ENCODE results near the gene ACVR2A. TPM values are rescaled to one million over a fixed set of nuclear protein-coding genes. Genes with fewer than 3 reads are reported as not detected.

The ACVR2A gene
- total and polyA plus RNA-seq, 9 of the 15 experiments (the other 6 are each of a cell fraction or from before 2014, with no cell fraction given): 1.2 to 3.9 (median 2.4) TPM

DNA sequence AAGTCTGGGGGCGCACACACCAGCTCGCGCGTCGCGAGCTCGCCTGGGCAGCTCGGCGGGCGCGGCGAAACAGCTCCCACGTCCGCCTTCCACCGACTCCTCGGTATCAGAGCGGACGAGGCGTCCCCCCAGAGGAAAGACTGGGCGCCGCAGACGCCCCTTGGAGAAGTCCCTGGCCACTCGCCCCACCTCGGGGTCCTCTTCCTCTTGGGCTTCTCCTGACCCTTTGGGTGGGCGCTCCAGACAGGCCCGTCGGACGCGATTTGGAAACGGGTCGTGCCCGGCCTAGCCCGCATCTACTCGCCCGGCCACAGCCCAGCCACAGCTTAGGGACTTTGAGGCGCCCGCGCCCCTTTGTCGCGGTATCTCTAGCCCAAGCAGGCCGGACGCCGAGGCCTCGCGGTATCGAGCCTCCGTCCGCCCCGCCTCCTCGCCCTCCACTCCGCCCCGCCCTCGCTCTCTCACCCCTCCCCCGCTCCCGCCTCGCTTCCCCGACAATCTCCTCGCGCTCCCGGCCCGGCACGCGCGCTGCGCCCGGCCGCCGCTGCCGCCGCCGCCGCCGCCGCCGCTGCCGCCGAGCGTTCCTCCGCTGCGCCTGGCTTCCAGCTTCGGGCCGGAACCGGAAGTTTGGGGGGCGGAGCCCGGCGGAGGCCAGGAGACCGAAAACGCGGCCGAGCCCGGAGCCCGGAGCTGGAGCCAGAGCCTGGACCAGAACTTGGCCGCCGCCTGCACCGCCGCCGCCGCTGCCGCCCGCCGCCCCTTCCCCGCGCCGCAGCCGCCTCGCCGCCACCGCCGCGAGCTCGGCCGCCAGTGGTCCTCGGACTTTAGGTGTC lies 749 bp upstream of the ACVR2A start (continued):
- TF ChIP-seq, protein P1, sequence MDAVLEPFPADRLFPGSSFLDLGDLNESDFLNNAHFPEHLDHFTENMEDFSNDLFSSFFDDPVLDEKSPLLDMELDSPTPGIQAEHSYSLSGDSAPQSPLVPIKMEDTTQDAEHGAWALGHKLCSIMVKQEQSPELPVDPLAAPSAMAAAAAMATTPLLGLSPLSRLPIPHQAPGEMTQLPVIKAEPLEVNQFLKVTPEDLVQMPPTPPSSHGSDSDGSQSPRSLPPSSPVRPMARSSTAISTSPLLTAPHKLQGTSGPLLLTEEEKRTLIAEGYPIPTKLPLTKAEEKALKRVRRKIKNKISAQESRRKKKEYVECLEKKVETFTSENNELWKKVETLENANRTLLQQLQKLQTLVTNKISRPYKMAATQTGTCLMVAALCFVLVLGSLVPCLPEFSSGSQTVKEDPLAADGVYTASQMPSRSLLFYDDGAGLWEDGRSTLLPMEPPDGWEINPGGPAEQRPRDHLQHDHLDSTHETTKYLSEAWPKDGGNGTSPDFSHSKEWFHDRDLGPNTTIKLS (IDR thresholded peaks at IDR 0.05; ENCODE audit: borderline replicate concordance, low read depth): 0 out of 2 replicates have a peak, but pooled peaks have one; percentile 19
- TF ChIP-seq, protein P2, sequence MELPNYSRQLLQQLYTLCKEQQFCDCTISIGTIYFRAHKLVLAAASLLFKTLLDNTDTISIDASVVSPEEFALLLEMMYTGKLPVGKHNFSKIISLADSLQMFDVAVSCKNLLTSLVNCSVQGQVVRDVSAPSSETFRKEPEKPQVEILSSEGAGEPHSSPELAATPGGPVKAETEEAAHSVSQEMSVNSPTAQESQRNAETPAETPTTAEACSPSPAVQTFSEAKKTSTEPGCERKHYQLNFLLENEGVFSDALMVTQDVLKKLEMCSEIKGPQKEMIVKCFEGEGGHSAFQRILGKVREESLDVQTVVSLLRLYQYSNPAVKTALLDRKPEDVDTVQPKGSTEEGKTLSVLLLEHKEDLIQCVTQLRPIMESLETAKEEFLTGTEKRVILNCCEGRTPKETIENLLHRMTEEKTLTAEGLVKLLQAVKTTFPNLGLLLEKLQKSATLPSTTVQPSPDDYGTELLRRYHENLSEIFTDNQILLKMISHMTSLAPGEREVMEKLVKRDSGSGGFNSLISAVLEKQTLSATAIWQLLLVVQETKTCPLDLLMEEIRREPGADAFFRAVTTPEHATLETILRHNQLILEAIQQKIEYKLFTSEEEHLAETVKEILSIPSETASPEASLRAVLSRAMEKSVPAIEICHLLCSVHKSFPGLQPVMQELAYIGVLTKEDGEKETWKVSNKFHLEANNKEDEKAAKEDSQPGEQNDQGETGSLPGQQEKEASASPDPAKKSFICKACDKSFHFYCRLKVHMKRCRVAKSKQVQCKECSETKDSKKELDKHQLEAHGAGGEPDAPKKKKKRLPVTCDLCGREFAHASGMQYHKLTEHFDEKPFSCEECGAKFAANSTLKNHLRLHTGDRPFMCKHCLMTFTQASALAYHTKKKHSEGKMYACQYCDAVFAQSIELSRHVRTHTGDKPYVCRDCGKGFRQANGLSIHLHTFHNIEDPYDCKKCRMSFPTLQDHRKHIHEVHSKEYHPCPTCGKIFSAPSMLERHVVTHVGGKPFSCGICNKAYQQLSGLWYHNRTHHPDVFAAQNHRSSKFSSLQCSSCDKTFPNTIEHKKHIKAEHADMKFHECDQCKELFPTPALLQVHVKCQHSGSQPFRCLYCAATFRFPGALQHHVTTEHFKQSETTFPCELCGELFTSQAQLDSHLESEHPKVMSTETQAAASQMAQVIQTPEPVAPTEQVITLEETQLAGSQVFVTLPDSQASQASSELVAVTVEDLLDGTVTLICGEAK (IDR thresholded peaks at IDR 0.05): 0 out of 2 replicates have a peak, but pooled peaks have one; percentile 37
- TF ChIP-seq, protein P2 (CRISPR knock-in tag; IDR thresholded peaks at IDR 0.05): no peak
- TF ChIP-seq KAT8 (IDR thresholded peaks at IDR 0.05; ENCODE audit: low read depth) (no peak), HMG20A (CRISPR knock-in tag; conservative IDR thresholded peaks at IDR 0.05) (no peak), MBD1 (CRISPR knock-in tag; IDR thresholded peaks at IDR 0.05) (peak; percentile 94; the same call in 1 of the 2 replicates), ZNF224 (CRISPR knock-in tag; IDR thresholded peaks at IDR 0.05) (no peak), POLR2G (IDR thresholded peaks at IDR 0.05; ENCODE audit: low read depth, low read length) (peak; percentile 87), CREM (IDR thresholded peaks at IDR 0.05; ENCODE audit: low read depth) (no peak), ELK3 (CRISPR knock-in tag; IDR thresholded peaks at IDR 0.05) (no peak), MYC (IDR thresholded peaks at IDR 0.05; ENCODE audit: low read depth, low read length) (no peak), MYC (CRISPR knock-in tag; IDR thresholded peaks at IDR 0.05; ENCODE audit: borderline replicate concordance, low read depth) (no peak), ZNF589 (CRISPR knock-in tag; IDR thresholded peaks at IDR 0.05; ENCODE audit: low read depth) (no peak)
